ENCODE data around the gene ROR2.

Gene ROR2

DNA sequence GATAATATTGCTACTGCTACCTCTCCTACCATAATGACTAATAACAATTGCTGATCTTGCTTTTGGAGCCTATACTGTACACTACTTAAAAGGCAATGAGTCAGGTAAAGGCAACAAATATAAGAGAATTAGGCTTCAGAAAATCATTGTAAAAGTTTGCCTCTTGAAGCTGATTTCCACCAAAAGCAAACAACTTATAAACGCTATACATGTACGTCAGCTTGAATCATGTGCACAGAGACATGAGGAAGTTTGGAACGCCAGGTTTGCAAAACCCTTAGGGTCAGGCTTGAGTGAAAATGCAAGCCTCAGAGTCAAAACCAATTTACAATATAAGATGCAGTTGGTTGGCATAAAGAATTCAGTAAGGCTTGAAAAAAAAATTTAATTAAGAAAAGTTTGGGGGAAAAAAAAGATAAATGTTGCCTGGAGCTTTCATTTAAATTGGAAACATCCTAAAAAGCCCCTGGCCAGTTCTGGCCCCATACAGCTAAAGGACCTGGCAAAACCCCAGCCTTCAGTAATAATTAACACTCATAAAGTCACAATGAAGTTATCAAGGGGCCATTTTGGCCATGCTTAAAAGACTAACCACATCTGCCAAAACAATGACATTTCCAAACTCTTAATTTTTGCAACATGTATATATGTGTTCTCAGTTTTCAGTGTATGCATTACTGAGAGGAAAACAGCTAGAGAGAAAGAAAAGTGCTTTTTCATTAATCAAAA lies 345.4 kb downstream of the ROR2 start:
- DNase-seq: no peak

DNA sequence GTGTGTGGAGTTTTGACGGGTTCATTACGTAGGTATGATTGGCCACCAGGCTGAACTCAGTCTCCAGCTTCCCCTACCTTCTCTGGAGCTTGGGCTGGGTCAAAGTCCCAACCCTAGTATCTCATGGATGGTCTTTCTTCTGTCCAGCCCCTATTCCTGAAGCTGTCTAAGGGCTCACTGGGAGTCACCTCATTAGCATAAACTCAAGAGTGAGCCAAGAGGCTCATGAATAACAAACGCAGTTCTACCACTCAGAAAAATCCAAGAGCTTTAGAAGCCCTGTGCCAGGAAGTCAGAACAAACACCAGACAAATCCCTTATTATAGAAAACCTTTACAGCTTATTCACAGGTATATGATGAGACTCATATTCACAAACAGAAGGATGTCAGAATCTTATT lies 346.1 kb downstream of the ROR2 start:
- DNase-seq: no peak

DNA sequence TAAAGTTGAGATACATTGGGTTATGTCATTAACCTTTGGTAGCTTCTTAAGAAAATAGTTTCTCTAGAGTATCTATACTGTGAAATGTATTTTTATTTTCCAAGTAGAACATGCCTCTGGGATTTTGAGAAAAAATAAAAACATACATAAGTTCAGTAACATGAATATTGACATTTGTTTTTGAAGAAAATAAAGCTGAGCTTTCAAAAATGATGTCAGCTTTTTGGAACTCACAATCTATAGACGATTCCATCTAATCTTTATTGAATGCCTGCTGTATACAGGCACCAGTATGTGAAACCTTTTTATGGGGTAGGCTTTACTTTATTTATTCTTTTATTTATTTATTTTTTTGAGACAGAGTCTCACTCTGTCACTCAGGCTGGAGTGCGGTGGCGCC lies 350.5 kb downstream of the ROR2 start:
- no peak for DNase-seq

DNA sequence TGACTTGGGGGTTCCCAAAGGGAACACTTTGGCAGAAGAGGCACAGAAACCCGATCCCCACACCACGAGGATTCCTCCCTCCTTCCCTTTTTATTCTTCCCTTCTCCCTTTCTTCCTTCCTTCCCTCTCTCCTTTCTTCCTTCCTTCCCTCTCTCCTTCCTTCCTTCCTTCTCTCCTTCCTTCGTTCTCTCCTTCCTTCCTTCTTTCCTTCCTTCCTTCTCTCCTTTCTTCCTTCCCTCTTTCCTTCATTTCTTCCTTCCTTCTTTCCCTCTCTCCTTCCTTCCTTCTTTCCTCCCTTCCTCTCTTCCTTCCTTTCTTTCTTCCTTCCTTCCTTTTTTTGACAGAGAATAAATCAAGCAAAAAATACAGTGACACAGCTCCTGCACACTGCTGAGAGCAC lies 358.4 kb downstream of the ROR2 start:
- DNase-seq: no peak

DNA sequence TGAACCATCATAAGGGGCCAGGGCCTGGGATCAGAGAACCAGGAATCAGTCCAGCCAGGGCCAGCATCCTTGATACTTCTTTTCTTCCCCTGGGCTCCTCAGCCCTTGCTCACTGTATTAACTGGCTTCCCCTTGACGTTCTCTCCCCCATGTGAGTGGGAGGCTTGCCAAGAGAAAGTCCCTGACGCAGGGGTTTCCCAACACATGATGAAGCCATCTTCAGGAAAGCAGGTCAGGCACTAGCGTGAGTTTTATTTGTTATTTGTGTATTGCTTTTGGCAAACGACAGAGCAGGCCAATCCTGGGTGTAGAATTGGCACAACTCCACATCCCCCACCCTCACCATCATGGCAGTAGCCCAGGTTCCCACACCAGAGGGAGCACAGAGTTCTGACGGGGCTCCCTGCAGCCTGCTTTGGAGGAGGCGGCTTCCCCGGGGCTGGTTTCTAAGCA lies 360.9 kb downstream of the ROR2 start:
- DNase-seq: peak; percentile 6

DNA sequence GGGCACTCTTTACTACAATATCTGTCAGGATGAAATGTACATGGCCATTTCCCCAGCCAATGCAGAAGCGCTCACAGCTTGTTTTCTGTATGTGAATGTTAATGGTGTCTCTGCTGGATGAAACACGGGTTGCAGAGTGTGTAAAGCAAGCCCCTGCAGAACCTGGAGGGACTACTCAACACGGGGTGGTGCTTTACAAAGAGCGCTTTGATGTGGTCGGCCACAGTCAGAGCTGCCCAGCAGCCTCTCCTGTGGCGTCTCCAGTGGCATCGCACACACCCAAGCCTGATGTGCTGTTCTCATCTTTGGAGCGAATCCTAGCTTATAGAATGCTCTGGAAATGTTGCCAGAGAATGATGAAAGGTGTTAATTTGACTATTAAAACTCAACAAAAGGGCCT lies 363.7 kb downstream of the ROR2 start:
- no peak for DNase-seq

DNA sequence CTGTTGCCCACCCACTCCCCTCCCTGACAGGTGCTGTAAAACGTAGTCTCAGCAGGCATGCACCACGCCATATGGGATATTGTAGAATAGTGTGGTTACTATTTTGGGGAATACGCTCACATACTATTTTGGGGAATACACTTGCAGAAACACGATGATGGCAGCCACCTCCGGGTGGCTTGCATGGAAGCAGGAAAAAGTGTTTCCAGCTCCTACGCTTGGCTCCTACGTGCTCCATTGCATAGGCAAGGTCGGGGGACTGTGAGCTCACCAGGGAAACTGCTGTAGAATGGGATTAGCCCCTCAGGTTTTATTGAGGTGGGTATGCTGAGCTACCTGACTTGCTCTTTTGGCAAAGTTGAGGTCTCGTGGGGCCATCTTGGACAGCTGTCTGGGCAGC lies 366.1 kb downstream of the ROR2 start:
- DNase-seq: no peak

DNA sequence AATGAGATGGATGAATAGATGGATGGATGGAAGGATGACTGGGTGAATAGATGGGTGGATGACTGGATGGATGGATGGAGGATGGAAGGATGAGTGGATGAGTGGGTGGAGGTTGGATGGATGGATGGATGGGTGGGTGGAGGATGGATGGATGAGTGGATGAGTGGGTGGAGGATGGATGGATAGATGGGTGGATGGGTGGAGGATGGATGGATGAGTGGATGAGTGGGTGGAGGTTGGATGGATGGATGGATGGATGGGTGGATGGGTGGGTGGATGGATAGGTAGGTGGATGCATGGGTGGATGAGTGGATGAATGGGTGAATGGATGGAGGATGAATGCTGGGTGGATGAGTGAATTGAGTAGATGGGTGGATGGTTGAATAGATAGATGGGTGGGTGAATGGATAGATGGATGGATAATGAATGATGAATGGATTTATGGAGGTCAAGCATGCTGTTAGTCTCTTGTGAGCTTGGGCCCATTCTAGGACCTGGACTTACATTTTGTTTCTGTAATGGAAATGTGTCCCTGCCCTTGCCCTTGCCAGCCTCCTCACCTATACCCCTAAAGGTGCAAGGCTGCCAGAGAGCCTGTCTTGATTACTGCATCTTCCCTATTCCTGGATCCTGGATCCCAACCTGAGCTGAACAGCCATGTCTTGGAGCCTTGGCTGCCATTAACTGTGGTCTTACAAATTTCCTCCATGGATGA lies 366.7 kb downstream of the ROR2 start:
- DNase-seq: no peak

DNA sequence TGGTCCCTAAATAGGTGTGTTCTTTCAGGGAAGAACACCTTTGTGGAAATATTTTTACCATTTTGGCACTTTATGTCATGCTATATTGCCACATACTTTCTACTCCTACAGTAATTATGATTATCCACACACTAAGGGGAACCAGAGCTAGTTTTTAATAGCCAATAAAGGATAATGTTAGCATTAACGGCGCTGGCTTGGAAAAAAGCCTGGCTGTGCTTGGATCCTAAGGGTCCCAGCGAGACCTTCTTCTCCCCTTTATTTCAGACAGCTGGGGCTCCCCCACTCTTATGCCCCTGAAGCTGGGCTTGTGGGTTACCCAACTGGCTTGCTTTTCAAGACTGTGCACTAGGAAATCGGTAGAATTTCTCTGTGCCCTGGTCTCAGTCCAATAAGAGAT lies 367.8 kb downstream of the ROR2 start:
- DNase-seq: no peak

DNA sequence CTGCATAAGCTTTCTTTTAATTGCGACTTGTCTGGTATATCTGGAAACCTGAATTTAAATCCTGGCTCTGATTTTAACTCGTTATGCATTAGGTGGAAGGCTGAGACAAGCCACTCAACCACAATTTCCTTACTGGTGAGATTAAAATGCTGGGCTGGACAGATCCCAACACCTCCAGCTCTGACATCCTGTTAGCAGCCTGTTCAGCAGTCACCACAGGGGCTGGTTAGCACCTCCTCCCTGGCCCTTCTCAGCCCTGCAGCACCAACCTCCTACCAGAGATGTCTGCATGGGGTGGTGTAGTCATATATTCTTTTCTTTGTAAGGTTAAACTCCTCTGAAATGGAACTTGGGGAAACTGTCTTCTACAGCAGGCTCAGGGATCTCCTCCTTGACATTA lies 369.9 kb downstream of the ROR2 start:
- no peak for DNase-seq

DNA sequence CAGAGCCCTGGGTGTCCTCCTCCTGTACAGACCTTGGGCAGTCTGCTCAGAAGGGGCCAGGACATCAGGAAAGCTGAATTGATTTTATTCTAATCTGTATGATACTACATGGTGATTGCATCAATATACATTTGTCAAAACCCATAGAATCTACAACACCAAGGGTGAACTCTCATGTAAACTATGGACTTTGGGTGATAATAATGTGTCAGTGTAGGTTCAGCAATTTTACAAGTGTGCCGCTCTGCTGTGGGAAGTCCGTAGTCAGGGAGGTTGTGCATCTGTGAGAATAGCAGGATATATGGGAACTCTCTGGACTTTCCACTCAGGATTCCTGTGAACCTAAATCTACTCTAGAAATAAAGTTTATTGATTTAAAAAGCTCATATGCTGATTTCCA lies 371.1 kb downstream of the ROR2 start:
- no peak for DNase-seq

DNA sequence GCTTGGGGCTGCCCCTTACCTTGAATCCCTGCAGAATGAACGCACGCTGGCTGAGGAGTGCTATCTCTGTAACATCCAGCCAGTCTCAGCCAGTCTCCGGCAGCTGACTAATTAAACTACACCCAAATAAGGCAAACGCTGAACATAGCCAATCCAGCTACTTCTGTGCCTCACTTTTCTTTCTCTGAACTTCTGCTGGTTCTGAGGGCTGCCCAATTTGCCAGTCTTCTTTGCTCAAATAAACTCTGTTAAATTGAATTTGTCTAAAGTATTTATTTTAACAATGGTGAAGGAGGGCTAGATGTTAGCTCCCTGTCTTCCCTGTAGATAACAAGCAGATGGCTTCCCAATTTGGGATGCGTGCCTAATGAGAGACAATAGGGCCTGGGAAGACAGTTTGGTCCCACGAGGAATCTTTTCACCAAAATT lies 372.4 kb downstream of the ROR2 start:
- DNase-seq: no peak

DNA sequence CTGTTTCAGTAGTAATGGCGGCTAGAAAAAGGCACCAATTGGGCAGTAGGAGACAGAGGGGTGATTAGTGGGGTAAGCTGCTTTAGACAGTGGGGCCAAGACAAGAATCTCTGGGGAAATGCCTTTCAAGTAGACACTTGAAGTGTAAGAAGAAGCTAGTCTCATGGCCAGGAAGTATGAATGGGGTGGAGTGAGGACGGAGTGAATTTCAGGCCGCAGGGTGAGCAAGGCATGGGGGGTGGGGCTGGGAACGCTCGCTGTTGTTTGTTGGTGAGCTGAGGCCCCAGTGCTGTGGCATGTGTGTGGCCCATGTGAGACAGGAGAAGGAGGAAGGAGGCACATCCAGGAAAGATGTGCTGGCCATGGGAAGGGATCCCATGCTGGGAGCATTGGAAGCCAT lies 377.2 kb downstream of the ROR2 start:
- no peak for DNase-seq

DNA sequence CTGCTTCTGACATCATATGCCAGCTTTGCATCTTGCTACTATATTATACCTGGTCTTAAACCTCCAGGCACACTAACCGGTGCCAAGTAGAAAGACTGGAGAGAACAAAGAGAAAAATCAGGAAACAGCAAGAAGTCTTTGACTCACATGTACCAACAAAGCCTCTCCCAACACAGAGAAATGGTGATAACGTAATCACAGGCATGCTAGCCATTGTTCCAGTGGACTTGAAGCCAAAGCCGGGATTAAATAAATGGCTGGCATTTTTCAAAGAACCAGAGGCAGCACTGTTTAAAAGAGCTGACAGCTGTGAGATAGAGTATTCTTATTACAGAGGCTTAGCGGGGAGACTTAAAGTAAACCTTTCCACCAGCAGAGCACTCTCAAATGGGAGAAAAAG lies 378.0 kb downstream of the ROR2 start:
- DNase-seq: no peak

DNA sequence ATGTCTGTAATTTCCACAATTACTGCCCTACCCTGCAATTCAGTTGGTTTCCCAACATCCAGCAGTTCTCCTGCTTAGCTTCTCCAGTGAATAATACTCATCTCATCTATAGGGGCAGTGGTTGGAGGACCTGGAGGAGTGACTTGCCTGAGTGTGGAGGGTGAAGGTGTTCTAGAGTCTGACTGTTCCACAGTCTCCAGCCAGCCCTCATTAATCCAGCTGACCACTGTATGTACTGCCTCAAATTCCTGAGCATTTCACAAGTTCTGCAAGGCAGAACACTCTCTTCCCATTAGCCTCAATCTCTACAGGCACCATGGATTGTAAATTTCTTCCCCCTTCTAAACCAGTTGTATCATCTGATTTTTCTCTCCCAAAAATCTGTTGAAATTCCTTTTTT lies 379.0 kb downstream of the ROR2 start:
- DNase-seq: no peak

DNA sequence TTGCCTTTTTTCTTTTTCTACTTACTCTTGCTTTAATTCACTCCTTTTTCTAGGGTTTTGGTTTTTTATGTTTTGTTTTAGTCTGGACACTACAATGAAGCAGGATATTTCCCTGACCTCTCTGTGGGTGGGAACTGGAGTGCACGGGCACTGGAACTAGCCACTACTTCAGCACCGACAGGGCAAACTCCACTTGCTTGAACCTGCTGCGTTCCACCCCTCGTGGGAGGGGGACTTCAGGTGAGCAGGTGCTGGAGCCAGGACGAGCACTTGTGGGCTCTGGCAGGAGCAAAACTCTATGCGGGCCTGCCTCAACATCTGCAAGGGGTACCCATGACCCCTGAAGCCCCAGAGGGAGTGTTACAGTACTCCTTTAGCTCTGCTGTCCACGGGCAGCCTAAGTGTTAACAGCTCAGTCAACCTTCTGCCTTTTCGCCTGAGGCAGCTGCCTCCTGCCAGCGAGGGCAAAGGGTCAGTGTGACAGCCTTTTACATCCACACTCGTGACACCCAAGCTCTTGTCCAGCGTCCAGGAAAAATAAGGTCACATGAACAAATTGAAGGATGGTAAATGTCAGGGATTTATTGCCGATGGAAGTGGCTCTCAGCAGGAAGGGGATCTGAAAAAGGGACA lies 382.3 kb downstream of the ROR2 start:
- no peak for DNase-seq

DNA sequence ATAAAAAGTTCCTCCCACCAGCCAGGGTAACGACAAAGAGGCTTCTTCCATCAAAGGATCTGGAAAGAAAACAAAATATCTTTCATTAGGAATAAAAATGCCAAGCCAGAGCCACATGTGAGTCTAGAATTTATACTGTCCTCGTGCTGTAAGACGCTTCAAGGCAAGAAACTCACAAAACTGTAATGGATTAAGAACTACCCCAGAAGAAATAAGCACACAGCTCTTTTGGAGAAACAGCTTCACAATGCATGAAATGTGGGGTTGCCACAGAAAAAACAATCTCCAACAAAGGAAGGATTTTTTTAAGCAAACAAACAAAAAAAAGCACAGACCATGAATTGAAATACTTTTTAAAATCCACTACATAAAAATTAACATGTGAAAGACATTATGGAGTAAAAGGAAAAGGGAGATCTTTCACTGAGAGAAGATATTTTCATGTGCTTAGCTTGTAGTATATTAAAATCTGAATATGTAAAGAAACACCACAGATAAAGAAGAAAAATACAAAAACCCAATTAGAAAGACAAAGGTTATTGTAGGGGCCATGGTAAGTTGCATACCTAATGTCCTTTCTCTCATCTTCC lies 385.9 kb downstream of the ROR2 start:
- no peak for DNase-seq

DNA sequence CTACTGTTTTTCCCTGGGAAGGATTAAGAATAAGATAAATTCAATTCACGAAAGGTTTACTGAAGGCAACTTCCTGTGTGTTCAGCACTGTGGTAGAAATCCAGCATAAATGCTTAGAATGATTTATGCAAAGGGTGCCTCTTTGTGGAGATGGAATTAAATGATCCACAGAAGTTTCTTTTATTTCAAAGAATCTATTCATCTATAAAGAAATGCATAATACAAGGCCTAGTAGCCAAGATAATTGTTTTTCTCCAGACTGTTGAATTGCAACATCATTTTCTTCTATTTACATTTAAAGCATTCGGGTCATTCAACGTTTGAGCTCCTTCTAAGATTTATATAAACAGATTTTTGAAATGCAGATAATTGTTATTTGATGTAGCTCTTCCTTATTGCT lies 387.6 kb downstream of the ROR2 start:
- no peak for DNase-seq

DNA sequence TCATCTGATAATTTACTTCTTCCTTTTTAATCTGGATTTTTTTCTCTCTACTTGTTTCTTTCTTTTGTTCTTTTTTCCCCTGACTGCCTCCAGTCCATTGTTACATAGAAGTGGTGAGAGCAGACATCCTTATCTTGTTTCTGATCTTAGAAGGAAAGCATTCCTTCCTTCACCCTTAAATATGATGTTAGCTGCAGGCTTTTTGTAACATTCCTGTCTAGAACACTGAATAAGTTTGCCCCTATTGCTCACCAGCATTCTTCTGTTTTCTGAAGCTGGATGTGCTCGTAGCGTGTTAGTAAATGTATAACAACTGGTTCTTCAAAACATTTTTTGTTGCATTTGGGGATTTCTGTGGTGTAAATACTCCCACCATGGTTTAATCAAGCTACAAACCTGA lies 389.7 kb downstream of the ROR2 start:
- no peak for DNase-seq

DNA sequence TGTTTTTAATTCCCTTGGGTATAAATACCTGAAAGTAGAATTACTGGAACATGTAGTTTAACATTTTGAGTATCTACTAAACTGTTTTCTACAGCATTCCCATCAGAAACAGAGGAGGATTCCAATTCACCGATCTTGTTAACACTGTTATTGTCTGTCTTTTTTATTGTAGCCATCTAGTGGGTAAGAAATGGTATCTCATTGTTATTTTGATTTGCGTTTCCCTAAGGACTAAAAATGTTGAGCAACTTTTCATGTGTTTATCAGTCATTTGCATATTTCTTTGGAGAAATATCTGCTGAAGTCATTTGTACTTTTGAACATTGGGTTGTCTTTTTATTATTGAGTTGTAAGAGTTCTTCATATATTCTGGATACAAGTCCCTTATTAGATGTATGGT lies 391.1 kb downstream of the ROR2 start:
- DNase-seq: no peak

DNA sequence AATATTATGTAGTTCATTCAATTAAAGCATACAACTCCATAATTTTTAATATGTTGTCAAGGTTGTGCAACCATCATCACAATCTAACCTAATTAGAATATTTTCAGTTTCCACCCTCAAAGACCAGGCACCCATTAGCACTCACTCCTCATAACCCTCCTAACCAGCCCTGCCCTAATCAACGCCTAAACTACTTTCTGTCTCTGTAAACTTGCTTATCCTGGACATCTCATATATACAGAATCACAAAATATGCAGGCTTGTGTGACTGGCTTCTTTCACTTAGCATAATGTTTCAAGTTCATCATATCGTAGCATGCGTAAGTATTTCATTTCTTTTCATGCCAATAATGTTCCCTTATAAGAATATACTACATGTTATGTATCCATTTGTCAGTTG lies 391.6 kb downstream of the ROR2 start:
- no peak for DNase-seq

DNA sequence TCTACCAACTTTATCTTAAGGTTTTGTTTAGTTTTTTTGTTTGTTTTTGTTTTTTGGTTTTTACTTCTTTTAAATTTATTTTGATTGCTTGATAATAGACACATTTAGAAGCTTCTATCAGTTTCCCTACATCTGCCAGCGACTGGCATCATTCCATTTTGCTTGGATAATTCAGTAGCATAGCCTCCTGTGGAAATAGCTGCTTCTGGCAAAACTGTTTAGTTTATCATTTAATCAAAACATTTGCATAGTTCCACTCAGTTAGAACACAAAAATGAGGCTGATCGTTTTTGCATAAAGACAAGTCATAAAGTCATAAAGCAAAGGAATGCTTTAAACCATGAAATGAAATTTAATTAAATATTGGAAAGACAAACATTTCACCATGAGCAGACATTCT lies 392.7 kb downstream of the ROR2 start:
- no peak for DNase-seq

DNA sequence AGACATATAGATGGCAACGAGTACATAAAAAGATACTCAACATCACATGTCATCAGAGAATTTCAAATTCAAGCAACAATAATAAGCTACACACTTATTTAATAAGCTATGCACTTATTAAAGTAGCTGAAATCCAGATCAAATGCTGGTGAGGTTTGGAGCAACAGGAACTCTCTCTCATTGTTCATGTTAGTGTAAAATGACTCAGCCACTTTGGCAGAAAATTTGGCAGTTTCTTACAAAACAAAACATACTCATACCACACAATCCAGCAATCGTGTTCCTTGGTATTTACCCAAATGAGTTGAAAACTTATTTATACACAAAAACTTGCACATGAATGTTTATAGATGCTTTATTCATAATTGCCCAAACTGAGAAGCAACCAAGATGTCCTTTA lies 394.9 kb downstream of the ROR2 start:
- no peak for DNase-seq

DNA sequence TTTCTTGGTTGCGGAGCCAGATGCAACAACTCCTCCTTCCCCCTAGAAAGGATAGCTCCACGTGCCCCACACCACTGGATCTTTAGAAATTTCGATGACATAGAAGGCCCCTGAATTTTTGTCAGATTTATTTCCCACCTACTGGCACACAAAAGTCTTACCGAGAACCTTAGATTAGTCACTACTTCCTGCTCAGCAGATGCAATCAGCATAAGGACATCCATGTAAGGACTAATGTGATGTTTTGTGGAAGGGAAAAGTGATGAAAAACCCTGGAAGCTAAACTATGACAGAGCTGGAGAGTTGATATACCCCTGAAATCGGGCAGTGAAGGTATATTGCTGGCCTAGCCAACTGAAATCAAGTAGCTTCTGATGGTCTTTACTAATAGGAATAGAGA lies 400.9 kb downstream of the ROR2 start:
- DNase-seq: no peak

Measured in inflammatory macrophage treated with lipopolysaccharide for 4 hours (primary cell).